Endothelial cell of umbilical vein (primary cell): ENCODE measurements around the gene CD109. TPM values are rescaled to one million over a fixed set of nuclear protein-coding genes. Genes with fewer than 3 reads are reported as not detected.

Experiments
- BruUV-seq: library from RNA; stranded (reverse); fragments of 400-500 nt; replicated peaks from 2 replicates; lab custom pipeline; 2021; lab: Mats Ljungman, UMichigan
- CTCF ChIA-PET: fragments of 300-600, 350-600 bp; sonication (Branson Sonifier 250); formaldehyde crosslinking; loops from one replicate; lab custom pipeline; 2021; ENCODE audit warnings: antibody characterized with exemption, inconsistent platforms; lab: Charles Lee
- POLR2A ChIA-PET: fragments of 300-600, 350-600 bp; sonication (Branson Sonifier 250); formaldehyde crosslinking; loops from one replicate; lab custom pipeline; 2021; ENCODE audit warnings: antibody characterized with exemption, inconsistent platforms; lab: Charles Lee
- DNase-seq: peaks from one replicate; pipeline ENCODE4 v3.0.0-alpha.2; 2011; ENCODE audit warnings: low read depth, low spot score
- FAIRE-seq: peaks from 2 replicates; lab custom pipeline; 2011; peaks lifted over from hg19 to GRCh38; lab: Jason Lieb, UNC
- H2AFZ ChIP-seq: 2 replicates; pipeline ENCODE4 v1.6.0; 2012; ENCODE audit warnings: low read depth, low read length, control low read depth, inconsistent platforms
- H3K27ac ChIP-seq: 2 replicates; pipeline ENCODE4 v1.5.1; 2011; ENCODE audit warnings: low read depth, mild to moderate bottlenecking, control low read depth, low read length, moderate library complexity; ENCODE audit not compliant: insufficient read depth
- H3K27me3 ChIP-seq, 2 experiments: 2 replicates each; pipeline versions ENCODE4 v1.6.0 to v1.6.1; 2011; ENCODE audit warnings: low read length in 2 of 2, mixed read lengths in 1 of 2; ENCODE audit not compliant: control insufficient read depth in 2 of 2, insufficient read depth in 2 of 2
- H3K36me3 ChIP-seq, 2 experiments: 2 replicates in 1 of 2; 3 replicates in 1 of 2; pipeline ENCODE4 v1.5.1; 2011; ENCODE audit warnings: low read length in 2 of 2, mild to moderate bottlenecking in 1 of 2, moderate library complexity in 1 of 2; ENCODE audit not compliant: control insufficient read depth in 2 of 2, insufficient read depth in 2 of 2; ENCODE audit errors: extremely low read depth in 1 of 2
- H3K4me1 ChIP-seq: 3 replicates; pipeline ENCODE4 v1.5.1; 2011; ENCODE audit warnings: mild to moderate bottlenecking, low read length; ENCODE audit not compliant: control insufficient read depth, insufficient read depth; ENCODE audit errors: extremely low read depth
- H3K4me2 ChIP-seq: 2 replicates; pipeline ENCODE4 v1.6.1; 2011; ENCODE audit warnings: low read length, control low read depth, mixed read lengths; ENCODE audit not compliant: insufficient read depth
- H3K4me3 ChIP-seq, 3 experiments: fragments of 200-600 bp in 1 of 3; sonication (generic), shearing (Covaris generic) in 1 of 3; replicated peaks in 1 of 3; 2 replicates each; pipeline ENCODE4 v1.5.1; 2011 to 2016; ENCODE audit warnings: control low read depth in 3 of 3, low read length in 3 of 3, mild to moderate bottlenecking in 2 of 3, inconsistent platforms in 1 of 3, low read depth in 1 of 3, moderate library complexity in 1 of 3; ENCODE audit not compliant: insufficient read depth in 1 of 3
- H3K79me2 ChIP-seq: 2 replicates; pipeline ENCODE4 v1.6.0; 2012; ENCODE audit warnings: low read length, inconsistent platforms; ENCODE audit not compliant: control insufficient read depth, insufficient read depth
- H3K9ac ChIP-seq: replicated peaks from 2 replicates; pipeline ENCODE3; 2011; ENCODE audit warnings: low read length, control low read depth; ENCODE audit not compliant: insufficient read depth; ENCODE audit errors: extremely low read depth
- H3K9me1 ChIP-seq: replicated peaks from 3 replicates; pipeline ENCODE4 v1.6.0; 2011; ENCODE audit warnings: mild to moderate bottlenecking, low read length; ENCODE audit not compliant: control insufficient read depth, insufficient read depth; ENCODE audit errors: extremely low read depth
- H3K9me3 ChIP-seq: replicated peaks from 2 replicates; pipeline ENCODE4 v1.5.1; 2012; ENCODE audit warnings: low read length, inconsistent platforms; ENCODE audit not compliant: control insufficient read depth, insufficient read depth
- H4K20me1 ChIP-seq: replicated peaks from 2 replicates; pipeline ENCODE3; 2011; ENCODE audit warnings: mild to moderate bottlenecking, low read length; ENCODE audit not compliant: control insufficient read depth, insufficient read depth; ENCODE audit errors: extremely low read depth
- CTCF ChIP-seq, 2 donors: IDR thresholded peaks; 1 replicate in 1 of 2; 2 replicates in 1 of 2; pipeline ENCODE4 v1.5.1; 2011; ENCODE audit warnings: low read length in 2 of 2, mild to moderate bottlenecking in 2 of 2, moderate library complexity in 2 of 2, control low read depth in 1 of 2, inconsistent platforms in 1 of 2, low read depth in 1 of 2; ENCODE audit not compliant: insufficient read depth in 1 of 2; ENCODE audit errors: extremely low read depth in 1 of 2
- EZH2 ChIP-seq: IDR thresholded peaks from 2 replicates; pipeline ENCODE4 v1.6.1; 2012; ENCODE audit warnings: borderline replicate concordance, low read depth, mild to moderate bottlenecking, moderate library complexity, low read length, inconsistent platforms; ENCODE audit not compliant: severe bottlenecking
- FOS ChIP-seq: IDR thresholded peaks from 2 replicates; pipeline ENCODE4 v1.6.1; 2011; ENCODE audit warnings: mild to moderate bottlenecking, low read length, moderate library complexity, borderline replicate concordance; ENCODE audit not compliant: insufficient read depth
- POLR2AphosphoS5 ChIP-seq: IDR thresholded peaks from 2 replicates; pipeline ENCODE4 v1.6.1; 2012; ENCODE audit warnings: low read depth, mild to moderate bottlenecking, control low read depth, low read length, moderate library complexity; ENCODE audit not compliant: insufficient read depth
- dilution Hi-C: fragments of 300-500 bp; cut with MboI; formaldehyde crosslinking; loops from one replicate; pipeline ENCODE4 v1.15.0; 2019; ENCODE audit warnings: low sequenced_read_pairs; ENCODE audit not compliant: extremely low pct_ligation_motif_present
- intact Hi-C: fragments of 100-400 bp; cut with micrococcal nuclease; formaldehyde crosslinking; loops from one replicate; pipeline ENCODE4 v1.10.0; 2022
- polyA plus RNA-seq, 4 experiments: library from polyadenylated mRNA; depleted of rRNA in 3 of 4; stranded (reverse) in 3 of 4; unstranded in 1 of 4; fragments of >200 nt; gene quantifications; 2 replicates each; pipeline versions ENCODE4 v1.2.1 to v1.2.3, GENCODE V29; 2011 to 2012; ENCODE audit warnings: missing spikeins in 1 of 4
- total RNA-seq: library from RNA; stranded (reverse); gene quantifications from 2 replicates; pipeline ENCODE4 v1.2.3, GENCODE V29; 2021
- TF ChIP-seq, protein P1 (sequence below): IDR thresholded peaks from 2 replicates; pipeline ENCODE4 v1.6.1; 2011; ENCODE audit not compliant: insufficient read depth, insufficient read length

Gene CD109
- total and polyA plus RNA-seq, 2 donors (not counting 3 experiments of a cell fraction or from before 2014, with no cell fraction given) = 33.9 to 107 TPM

DNA sequence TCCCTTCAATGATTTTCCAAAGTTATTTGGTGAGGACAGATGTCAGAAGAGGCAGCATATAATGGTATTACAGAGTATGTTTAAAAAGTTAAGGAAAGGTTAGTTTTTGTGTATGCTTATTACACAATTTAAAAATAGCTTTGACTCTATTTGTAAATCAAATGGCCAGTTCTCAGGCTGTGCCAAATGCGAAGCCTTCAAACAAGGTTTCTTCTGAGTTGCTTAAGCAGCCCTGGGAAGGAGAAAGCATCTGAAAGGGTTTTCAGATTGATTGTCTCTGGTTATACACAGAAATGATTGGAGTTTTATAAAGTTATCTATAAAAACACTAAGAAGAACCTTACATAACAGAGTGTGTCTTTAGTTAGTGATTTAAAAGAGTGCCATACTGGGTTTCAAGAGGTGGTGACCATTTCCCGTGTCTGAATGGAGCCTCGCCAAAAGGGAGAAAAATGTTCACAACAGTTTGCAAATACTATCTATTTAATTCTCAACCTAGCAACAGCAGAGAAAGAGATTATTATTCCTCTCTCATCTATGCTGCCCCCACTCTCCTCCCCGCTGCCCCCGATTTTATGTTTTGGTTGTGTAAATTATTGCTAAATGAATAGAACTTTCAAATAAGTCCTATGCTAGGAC, 16.7 kb downstream of the CD109 start:
- intact Hi-C loops (loop anchor here (1.0 kb wide), 2 partner anchors 13 to 21 kb away; no protein-coding TSS in a partner anchor), dilution Hi-C loops (no loop called here)
- FAIRE-seq (no peak), DNase-seq (peak; percentile 16)
- BruUV-seq = no TSS peak
- Histone ChIP-seq H3K4me3 (no peak overlapping the region), H3K9me3 (no peaks in the 10 kb centered on the region), H3K79me2 (no peaks in the 10 kb centered on the region), H3K36me3 (no peaks in the 10 kb centered on the region), H3K9me1 (no peaks in the 10 kb centered on the region), H3K4me1 (peaks cover 35% of the 10 kb centered on the region), H3K27ac (peak overlapping the region; percentile 95), H4K20me1 (no peaks in the 10 kb centered on the region), H3K27me3 (no peaks in the 10 kb centered on the region), H3K4me2 (peak overlapping the region; percentile 82), H2AFZ (no peak overlapping the region), H3K9ac (no peak overlapping the region)
- CTCF ChIA-PET = interaction anchor here (0.6 to 2.2 kb wide), 5 partner anchors 10 to 1527 kb away, joined by 3 to 13 read pairs (median 8); no protein-coding TSS in a partner anchor
- POLR2A ChIA-PET = interaction anchor here (1.3 kb wide), 1 partner anchor 7 kb away, joined by 7 read pairs; no protein-coding TSS in a partner anchor
- TF ChIP-seq, protein P1, sequence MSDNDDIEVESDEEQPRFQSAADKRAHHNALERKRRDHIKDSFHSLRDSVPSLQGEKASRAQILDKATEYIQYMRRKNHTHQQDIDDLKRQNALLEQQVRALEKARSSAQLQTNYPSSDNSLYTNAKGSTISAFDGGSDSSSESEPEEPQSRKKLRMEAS = no peak
- TF ChIP-seq CTCF (IDR thresholded peaks at IDR 0.05; ENCODE audit: extremely low read depth in 1 of 2, insufficient read depth in 1 of 2, low read depth in 1 of 2, low read length in 2 of 2) (no peak), FOS (no peak), POLR2AphosphoS5 (no peak), EZH2 (no peak)
